Epithelial cell of esophagus (primary cell): Measurements from ENCODE around the gene ATOH8.
A peak's percentile ranks its signal among the peaks of the same experiment; 100 is the strongest.

Experiments used
- DNase-seq: peaks from one replicate; pipeline ENCODE4 v3.0.0; 2010; ENCODE audit warnings: low read depth
- H3K4me3 ChIP-seq: 2 replicates; pipeline ENCODE4 v1.5.1; 2011; ENCODE audit warnings: mild to moderate bottlenecking, low read length, control low read depth
- TF ChIP-seq, protein P1 (sequence below): IDR thresholded peaks from 2 replicates; pipeline ENCODE4 v1.5.1; 2011; ENCODE audit warnings: low read depth, mild to moderate bottlenecking, low read length, control low read depth, inconsistent platforms; ENCODE audit not compliant: insufficient read depth; ENCODE audit errors: missing control alignments

The ATOH8 gene

DNA sequence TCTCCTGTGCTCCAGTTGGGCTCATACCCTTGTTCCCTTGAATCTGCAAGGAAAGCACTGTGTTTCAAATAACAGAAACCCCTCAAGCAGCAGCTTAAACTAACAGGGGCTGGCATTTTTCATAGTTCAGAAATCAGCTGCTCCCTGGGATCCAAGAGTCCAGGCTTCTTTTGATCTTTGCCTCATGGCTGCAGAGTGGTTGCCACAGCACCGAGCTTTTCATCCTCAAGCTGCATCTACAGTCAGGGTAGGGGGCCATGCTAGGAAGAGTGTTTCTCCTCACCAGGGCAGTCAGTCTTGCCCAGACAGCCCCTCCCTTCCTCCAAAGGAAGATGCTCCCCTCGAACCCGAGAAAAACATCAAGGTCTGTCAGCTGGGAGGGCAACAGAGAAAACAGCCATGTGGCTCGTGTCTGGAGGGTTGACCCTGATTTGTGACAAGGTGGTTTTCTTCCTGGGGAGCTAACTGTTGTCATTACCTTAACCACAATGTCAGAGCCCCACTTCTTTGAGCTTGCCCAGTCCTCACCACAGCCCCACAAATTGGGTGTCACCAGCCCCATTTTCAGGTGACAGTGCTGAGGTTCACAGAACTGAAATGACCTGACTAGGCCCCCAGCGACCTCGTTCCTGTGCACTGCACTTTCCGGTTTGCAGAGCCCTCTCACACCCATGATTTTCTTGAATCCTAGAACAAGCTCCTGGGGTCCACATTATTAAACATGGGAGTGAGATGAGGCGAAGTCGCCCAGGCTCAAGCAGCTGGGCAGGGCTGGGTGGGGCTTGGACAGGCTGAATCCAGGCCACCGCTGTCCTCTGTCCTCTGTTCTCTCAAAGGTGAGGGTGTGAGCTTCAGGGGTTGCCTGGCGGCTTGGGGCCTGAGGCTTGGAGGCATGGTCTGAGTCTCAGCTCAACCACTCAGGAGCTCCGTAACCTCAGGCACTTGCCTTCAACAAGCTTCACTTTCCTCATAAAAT, 21.9 kb downstream of the ATOH8 start:
- DNase-seq = no peak
- TF ChIP-seq, protein P1, sequence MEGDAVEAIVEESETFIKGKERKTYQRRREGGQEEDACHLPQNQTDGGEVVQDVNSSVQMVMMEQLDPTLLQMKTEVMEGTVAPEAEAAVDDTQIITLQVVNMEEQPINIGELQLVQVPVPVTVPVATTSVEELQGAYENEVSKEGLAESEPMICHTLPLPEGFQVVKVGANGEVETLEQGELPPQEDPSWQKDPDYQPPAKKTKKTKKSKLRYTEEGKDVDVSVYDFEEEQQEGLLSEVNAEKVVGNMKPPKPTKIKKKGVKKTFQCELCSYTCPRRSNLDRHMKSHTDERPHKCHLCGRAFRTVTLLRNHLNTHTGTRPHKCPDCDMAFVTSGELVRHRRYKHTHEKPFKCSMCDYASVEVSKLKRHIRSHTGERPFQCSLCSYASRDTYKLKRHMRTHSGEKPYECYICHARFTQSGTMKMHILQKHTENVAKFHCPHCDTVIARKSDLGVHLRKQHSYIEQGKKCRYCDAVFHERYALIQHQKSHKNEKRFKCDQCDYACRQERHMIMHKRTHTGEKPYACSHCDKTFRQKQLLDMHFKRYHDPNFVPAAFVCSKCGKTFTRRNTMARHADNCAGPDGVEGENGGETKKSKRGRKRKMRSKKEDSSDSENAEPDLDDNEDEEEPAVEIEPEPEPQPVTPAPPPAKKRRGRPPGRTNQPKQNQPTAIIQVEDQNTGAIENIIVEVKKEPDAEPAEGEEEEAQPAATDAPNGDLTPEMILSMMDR = no peak

DNA sequence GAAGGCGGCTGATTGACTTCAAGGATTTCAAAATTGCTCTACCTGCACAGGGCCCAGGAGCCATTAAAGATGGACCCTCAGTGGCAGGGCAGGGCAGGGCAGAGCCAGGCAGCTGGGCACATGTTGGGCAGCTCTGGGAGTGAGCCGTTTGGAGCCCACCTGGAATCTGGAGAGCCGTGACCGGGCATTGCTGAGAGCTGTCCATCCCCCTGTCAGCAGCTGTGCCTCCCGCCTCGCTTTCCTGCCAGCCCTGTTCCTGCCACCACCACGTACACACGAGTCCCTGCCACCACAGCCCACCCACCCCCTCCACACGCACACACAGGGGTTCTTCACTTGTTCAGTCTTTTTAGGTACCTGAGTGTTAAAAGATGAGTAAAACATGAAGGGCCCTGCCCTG, 22.9 kb downstream of the ATOH8 start:
- TF ChIP-seq, protein P1 = no peak
- no peak overlapping the region for H3K4me3 ChIP-seq
- DNase-seq = no peak

More for the DNA sequence above, 21.9 kb downstream of the ATOH8 start:
- no peak overlapping the region for H3K4me3 ChIP-seq

DNA sequence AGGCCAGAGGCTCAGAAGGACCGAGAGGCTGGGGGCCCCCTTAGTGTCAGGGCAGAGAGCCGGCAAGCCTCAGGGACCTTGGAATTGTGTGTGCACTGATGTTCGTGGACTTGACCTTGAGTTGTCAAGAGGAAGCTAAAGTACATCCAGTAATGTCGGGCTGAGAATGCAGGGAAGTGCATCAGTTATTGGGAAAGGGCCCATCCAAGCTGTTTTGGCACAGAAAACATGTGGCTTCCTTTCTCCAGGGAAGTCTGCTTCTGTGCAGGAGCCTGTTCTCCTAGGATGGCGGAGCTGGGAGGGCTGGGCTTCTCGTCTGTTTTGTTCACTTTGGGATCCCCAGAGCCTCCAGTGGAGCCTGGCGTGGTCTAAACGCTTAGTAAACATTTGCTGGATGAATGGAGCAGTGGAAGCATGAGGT, 23.7 kb downstream of the ATOH8 start:
- TF ChIP-seq, protein P1 = no peak
- DNase-seq = no peak

DNA sequence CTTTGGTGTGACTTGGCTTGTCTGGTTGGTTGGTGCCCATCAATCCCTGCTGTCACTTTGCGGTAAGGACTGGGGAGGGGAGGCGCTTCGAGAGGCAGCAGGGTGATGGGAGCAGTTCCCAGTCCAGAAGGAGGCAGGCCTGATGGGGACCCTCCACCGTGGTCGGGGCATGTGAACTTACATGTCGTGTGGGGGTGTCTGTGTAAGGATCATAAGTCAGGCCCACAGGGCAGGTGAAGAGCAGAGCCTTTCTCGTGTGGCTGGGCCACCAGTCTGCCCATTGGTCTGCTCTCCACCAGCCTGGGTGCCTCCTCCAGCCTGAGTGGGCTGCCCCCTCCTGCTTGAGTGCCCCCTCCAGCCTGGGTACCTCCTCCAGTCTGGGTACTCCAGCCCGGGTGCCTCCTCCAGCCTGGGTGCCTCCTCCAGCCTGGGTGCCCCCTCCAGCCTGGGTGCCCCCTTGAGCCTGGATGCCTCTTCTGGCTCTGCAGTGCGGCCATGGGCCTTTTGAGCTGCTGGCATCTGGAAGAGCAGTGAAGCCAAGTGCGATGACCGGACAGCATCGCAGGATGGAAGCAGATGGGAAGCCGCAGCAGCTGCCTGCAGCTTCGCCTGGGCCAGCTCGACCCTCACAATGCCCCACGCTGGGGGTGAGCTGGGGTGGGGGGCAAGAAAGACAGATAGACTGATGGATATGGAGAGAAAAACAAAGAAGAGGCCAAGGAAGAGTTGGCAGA, 25.0 kb downstream of the ATOH8 start:
- TF ChIP-seq, protein P1 = no peak

More for the DNA sequence above, 23.7 kb downstream of the ATOH8 start:
- H3K4me3 ChIP-seq = no peak overlapping the region

DNA sequence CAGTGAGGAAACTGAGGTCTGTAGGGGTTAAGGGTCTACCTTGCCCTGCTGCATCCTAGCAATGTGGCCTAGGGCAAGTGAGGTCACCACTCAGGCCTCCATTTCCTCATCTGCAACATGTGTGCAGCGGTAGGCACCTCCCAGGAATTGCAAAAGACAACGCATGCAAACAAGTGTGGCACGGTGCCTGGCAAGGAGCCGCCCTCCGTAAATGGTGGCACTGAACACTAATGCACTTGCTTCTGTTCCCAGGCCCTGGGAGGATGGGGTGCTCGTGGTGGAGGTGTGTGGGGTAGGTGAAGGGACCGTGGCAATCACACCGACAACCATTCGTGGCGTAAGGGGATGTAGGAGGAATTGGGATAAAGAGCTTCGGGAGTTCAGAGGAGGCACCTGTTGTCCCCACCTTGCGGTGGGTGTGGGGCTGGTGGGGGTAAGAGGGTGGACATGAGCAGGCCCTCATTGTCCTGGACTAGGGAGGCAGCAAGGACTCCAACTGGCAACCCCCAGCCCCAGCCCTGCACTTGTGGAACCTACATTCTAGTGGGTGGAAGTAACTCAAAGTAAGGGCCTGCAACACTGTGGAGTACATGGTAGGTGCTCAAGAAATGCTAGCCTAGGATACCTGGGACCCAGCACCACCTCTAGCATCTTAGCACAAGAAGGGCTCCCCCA, 26.0 kb downstream of the ATOH8 start:
- TF ChIP-seq, protein P1 = no peak
- DNase-seq = peak; percentile 60
- no peak overlapping the region for H3K4me3 ChIP-seq

More for the DNA sequence above, 25.0 kb downstream of the ATOH8 start:
- DNase-seq = no peak
- no peak overlapping the region for H3K4me3 ChIP-seq

DNA sequence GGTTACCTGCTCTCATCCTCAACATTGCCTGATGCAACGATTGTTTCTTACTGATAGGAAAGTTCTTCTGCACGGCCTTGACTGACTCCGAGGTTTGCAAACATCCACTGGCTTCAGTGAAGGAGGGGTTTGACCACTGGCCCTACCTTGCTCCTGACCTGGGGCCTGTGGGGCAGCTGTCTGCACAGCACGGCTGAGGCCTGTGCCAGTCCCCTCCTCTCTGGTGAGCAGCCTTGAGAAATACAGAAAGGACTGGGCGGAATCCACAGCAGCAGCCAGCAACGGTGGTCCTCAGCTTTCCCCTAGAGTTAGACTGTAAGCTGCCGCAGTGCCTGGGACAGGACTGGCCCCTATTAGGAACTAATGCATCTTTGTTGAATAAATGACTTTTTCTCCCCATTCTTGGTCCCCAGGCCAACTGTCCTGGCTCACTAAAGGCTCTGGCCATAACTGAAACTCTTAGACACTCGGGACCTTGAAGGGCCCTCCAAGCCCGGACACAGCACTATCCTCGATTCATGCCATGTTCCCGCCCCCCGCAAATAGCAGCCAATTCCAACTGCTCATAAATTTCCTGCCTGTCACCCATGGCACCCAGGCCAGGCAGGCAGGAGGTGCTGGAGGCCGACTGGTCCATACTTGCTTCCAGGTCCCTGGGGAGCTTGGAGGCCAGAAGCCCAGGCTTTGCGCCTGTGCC, 26.7 kb downstream of the ATOH8 start:
- TF ChIP-seq, protein P1 = no peak
- DNase-seq = no peak

More for the DNA sequence above, 26.7 kb downstream of the ATOH8 start:
- no peak overlapping the region for H3K4me3 ChIP-seq
